HEK293T (cell line): ENCODE measurements around the gene CCDC141.
A peak's percentile ranks its signal among the peaks of the same experiment; 100 is the strongest.
"Not testable (repeated sequence)": the region's sequence is repeated elsewhere in the genome, so short reads cannot be mapped to it uniquely, and the experiment has no call there.

Source experiments
- CTCF ChIA-PET: fragments of 350-600 bp; formaldehyde crosslinking; extraction: SDS; loops from one replicate; lab custom pipeline; 2021; ENCODE audit warnings: antibody characterized with exemption, inconsistent platforms; lab: Yijun Ruan, JAX
- POLR2A ChIA-PET: fragments of 350-600 bp; formaldehyde crosslinking; extraction: SDS; loops from one replicate; lab custom pipeline; 2020; ENCODE audit warnings: antibody characterized with exemption, inconsistent platforms; lab: Yijun Ruan, JAX
- DNase-seq: peaks from one replicate; pipeline ENCODE4 v3.0.0; 2012; ENCODE audit warnings: mixed read lengths; ENCODE audit errors: extremely low spot score
- ARNT ChIP-seq: fragments of 450-650 bp; IDR thresholded peaks from 2 replicates; pipeline ENCODE4 v1.6.1; 2017; ENCODE audit warnings: mild to moderate bottlenecking
- BHLHE40 ChIP-seq: fragments of 450-650 bp; IDR thresholded peaks from 2 replicates; pipeline ENCODE4 v1.6.1; 2016; ENCODE audit warnings: mild to moderate bottlenecking, moderate library complexity, borderline replicate concordance
- CTBP1 ChIP-seq: fragments of 450-650 bp; IDR thresholded peaks from 2 replicates; pipeline ENCODE4 v1.6.1; 2016; ENCODE audit warnings: borderline replicate concordance
- ELF4 ChIP-seq: fragments of 450-650 bp; IDR thresholded peaks from 2 replicates; pipeline ENCODE4 v1.6.1; 2017; ENCODE audit warnings: antibody characterized with exemption
- FOXA1 ChIP-seq: fragments of 450-650 bp; IDR thresholded peaks from 2 replicates; pipeline ENCODE4 v1.6.1; 2016; ENCODE audit warnings: mild to moderate bottlenecking
- FOXK2 ChIP-seq: fragments of 450-650 bp; IDR thresholded peaks from 2 replicates; pipeline ENCODE4 v1.6.1; 2016; ENCODE audit warnings: mild to moderate bottlenecking
- FOXM1 ChIP-seq: fragments of 450-650 bp; IDR thresholded peaks from 2 replicates; pipeline ENCODE4 v1.6.1; 2017; ENCODE audit warnings: mild to moderate bottlenecking, borderline replicate concordance
- HDGF ChIP-seq: fragments of 450-650 bp; IDR thresholded peaks from 2 replicates; pipeline ENCODE4 v1.6.1; 2017; ENCODE audit warnings: antibody characterized with exemption, borderline replicate concordance
- L3MBTL2 ChIP-seq: fragments of 450-650 bp; conservative IDR thresholded peaks from 2 replicates; pipeline ENCODE4 v1.6.1; 2016; ENCODE audit warnings: mild to moderate bottlenecking
- LEF1 ChIP-seq: fragments of 450-650 bp; IDR thresholded peaks from 2 replicates; pipeline ENCODE4 v1.6.1; 2017; ENCODE audit warnings: mild to moderate bottlenecking, borderline replicate concordance
- NFRKB ChIP-seq: fragments of 450-650 bp; IDR thresholded peaks from 2 replicates; pipeline ENCODE4 v1.6.1; 2016; ENCODE audit warnings: mild to moderate bottlenecking, moderate library complexity
- SP1 ChIP-seq: fragments of 450-650 bp; IDR thresholded peaks from 2 replicates; pipeline ENCODE4 v1.6.1; 2017
- SUZ12 ChIP-seq: fragments of 450-650 bp; IDR thresholded peaks from 2 replicates; pipeline ENCODE4 v1.6.1; 2016; ENCODE audit warnings: mild to moderate bottlenecking
- TARDBP ChIP-seq: fragments of 450-650 bp; IDR thresholded peaks from 2 replicates; pipeline ENCODE4 v1.6.1; 2016
- ZNF384 ChIP-seq: fragments of 450-650 bp; IDR thresholded peaks from 2 replicates; pipeline ENCODE4 v1.6.1; 2016
- TF ChIP-seq, protein P1 (sequence below): fragments of 450-650 bp; IDR thresholded peaks from 2 replicates; pipeline ENCODE4 v1.6.1; 2016

Gene CCDC141

DNA sequence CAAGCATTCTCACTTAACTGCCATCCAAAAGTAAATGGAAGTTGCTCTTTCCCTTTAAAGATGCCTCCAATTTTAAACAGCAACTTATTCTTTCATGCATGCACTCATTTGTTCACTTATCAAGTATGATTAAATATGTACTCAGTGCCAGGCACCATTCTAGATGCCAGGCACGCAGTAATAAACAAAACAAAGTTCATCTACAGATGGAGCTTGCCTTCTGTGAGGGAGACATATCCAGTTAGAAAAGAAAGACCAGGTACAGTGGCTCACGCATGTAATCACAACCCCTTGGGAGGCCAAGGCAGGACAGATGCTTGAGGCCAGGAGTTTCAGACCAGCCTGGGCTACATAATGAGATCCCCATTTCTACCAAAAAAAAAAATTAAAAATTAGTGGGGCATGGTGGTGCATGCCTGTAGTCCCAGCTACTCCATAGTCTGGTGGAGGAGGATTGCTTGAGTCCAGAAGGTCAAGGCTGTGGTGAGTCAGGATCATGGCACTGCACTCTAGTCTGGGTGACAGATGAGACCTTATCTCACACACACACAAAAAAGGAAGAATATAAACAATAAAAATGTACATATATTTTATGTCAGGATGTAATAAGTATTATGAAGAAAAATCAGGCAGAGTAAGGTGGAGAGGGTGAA lies 19.2 kb upstream of the CCDC141 start:
- no peak for DNase-seq
- POLR2A ChIA-PET = no interaction called here
- TF ChIP-seq, protein P1, sequence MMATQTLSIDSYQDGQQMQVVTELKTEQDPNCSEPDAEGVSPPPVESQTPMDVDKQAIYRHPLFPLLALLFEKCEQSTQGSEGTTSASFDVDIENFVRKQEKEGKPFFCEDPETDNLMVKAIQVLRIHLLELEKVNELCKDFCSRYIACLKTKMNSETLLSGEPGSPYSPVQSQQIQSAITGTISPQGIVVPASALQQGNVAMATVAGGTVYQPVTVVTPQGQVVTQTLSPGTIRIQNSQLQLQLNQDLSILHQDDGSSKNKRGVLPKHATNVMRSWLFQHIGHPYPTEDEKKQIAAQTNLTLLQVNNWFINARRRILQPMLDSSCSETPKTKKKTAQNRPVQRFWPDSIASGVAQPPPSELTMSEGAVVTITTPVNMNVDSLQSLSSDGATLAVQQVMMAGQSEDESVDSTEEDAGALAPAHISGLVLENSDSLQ = no peak
- TF ChIP-seq L3MBTL2 (no peak), SP1 (no peak), CTBP1 (no peak), LEF1 (no peak), HDGF (no peak), ARNT (no peak), SUZ12 (no peak)
- CTCF ChIA-PET = no interaction called here

DNA sequence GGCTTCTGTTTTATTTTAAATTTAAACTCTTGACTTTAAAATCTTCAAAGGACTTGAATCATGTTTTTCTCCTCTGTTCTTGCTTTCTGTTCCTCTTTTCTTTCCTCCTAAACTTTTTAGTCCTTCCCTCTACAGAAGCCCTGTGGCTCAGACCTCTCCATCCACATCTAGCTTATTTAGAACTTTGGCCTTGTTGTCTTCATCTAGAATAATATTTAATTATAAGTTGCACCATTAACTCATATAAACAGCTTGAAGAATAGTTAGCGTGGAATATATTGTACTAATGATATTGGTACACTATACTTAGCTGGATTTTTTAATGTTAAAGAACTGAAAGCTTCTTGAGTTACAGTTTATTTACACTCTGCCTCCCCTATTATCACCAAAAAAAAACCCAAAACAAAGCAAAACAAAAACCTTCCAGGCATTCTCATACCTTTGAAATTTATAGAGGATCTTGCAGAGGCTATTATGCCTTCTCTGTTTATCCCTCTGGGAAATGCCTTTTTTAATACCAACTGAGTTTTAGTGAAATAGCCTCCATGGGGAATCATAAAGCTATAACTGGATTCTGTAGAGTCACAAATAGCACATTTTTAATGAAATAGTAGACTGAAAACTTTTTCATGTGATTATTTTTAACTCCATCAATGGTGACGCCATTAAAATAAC lies 9.2 kb upstream of the CCDC141 start:
- POLR2A ChIA-PET = no interaction called here
- no peak for DNase-seq

DNA sequence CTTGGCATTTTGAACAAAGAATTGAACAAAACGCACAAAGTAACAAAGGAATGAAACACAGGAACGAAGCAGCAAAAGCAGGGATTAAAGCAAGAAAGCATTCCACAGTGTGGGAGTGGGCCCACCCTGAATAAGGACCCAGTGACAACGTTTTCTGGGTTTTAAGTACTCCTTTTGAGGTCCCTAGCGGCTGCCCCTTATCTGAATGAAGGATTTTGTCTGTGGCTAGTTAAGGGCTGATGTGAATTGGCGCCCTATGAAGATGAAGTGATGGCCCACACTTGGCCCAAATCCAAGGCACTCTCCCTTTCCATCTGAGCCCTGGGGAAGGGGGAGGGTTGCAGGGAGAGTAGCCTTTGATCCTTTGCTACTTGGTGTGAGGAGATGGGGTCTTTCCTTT lies 7.8 kb upstream of the CCDC141 start:
- CTCF ChIA-PET = no interaction called here
- POLR2A ChIA-PET = no interaction called here

More for the DNA sequence above, 9.2 kb upstream of the CCDC141 start:
- CTCF ChIA-PET = no interaction called here
- TF ChIP-seq FOXM1 (no peak), LEF1 (no peak), TARDBP (no peak), SUZ12 (no peak)

DNA sequence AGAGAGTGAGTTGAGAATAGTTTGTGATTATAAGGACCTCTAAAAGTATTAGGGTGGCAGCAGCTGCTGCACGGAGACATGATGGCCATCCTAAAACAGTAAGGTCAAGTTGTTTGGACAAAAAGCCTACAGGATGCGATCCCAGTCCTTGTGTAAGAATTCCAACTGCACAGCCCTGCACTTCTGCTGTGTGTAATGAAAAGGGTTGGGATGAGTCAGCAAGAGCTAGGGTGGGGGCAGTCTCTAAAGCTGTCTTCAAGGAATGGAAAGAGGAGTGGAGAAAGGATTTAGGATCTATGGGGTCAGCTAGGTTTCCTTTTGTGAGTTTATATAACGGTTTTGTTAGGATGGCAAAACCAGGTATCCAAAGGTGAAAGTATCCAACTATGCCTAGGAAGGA lies 3.6 kb upstream of the CCDC141 start:
- CTCF ChIA-PET, POLR2A ChIA-PET, DNase-seq: not testable (repeated sequence)

More for the DNA sequence above, 7.8 kb upstream of the CCDC141 start:
- TF ChIP-seq L3MBTL2 (no peak), LEF1 (no peak), CTBP1 (no peak), ARNT (no peak), HDGF (no peak), ELF4 (no peak), SP1 (no peak), SUZ12 (no peak), BHLHE40 (no peak), ZNF384 (no peak)
- TF ChIP-seq, protein P1 = no peak
- no peak for DNase-seq

DNA sequence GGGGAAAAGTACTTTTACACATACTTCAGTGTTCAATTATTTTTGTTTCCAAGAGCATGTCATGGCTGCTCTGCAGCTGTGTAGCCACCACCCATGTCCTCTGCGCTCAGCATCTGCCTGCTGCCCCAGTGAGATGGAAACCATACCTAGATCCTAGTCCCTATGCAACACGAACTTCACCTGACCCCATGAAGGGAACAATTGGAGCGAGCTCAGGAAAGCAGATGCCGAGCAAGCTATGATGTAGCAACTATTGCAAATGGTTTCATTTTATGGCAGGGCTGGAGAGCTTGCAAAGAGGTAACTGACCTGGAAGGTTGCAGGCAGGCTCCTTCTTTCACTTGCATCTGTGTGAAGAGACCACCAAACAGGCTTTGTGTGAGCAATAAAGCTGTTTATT lies 1.3 kb upstream of the CCDC141 start:
- ChIA-PET POLR2A (no interaction called here), CTCF (interaction anchor here (0.9 kb wide), 1 partner anchor 160 kb away, joined by 3 read pairs; no protein-coding TSS in a partner anchor)
- TF ChIP-seq CTBP1 (no peak), ARNT (no peak), FOXK2 (no peak), FOXA1 (no peak), ZNF384 (no peak), SUZ12 (no peak), L3MBTL2 (no peak), TARDBP (no peak), FOXM1 (no peak), NFRKB (no peak), LEF1 (no peak), SP1 (no peak), BHLHE40 (no peak), HDGF (no peak), ELF4 (no peak)
- TF ChIP-seq, protein P1 = no peak
- DNase-seq = no peak

DNA sequence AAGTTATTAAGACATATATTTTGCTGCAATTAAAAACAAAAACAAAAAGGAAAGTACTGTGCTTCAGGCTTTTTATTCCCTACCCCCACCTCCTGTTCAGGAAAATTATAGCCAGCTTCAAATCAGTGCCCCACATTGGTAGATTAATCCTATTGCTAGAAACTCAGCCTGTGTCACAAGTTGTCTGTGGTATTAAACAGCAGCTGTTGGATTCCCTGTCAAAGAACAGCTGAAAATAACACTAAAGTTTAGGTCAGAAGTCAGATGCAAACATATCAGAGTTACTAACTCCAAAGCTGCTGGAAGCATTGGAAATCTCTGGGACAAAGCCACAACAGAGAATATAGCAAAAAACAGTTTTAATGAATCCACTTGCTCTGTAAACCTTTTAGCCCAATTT lies 818 bp upstream of the CCDC141 start:
- POLR2A ChIA-PET = no interaction called here
- CTCF ChIA-PET = interaction anchor here (0.9 kb wide), 1 partner anchor 160 kb away, joined by 3 read pairs; no protein-coding TSS in a partner anchor
- TF ChIP-seq L3MBTL2 (no peak), FOXK2 (no peak)
- DNase-seq = no peak

DNA sequence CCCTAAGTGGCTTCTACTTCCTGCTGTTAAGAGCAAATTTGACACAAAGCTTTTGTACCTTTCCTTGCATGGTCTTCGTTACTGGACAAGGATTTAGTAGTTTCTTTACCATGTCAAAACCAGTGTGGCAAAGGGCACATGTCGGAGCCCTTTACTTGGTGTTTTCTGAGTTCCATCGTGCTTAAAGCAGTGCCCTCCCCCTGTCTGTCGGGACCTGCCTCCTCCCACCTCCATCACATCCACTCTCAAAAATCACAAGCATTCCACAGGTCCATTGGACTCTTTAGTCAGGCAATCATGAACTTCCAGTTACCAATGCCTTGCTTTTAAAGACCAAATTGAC lies 763 bp downstream of the CCDC141 start:
- DNase-seq = peak; percentile 9
- TF ChIP-seq NFRKB = no peak
- no peak for TF ChIP-seq FOXK2
- TF ChIP-seq CTBP1 = no peak
- TF ChIP-seq SP1 = no peak
- no peak for TF ChIP-seq TARDBP
- no peak for TF ChIP-seq FOXM1
- TF ChIP-seq FOXA1 = no peak
- TF ChIP-seq ZNF384 = no peak
- no peak; the same call in 1 of the 2 replicates for TF ChIP-seq L3MBTL2
- no peak for TF ChIP-seq HDGF
- TF ChIP-seq ARNT = no peak
- no peak for TF ChIP-seq LEF1
- TF ChIP-seq, protein P1 = no peak
- TF ChIP-seq SUZ12 = no peak
- no peak for TF ChIP-seq BHLHE40
- no peak for TF ChIP-seq ELF4
- CTCF ChIA-PET = no interaction called here
- POLR2A ChIA-PET = no interaction called here
